Activated CD4-positive, alpha-beta T cell treated with anti-CD3 and anti-CD28 coated beads, Interleukin-2, amount 50 U/mL, for 24 hours (primary cell): ENCODE results near the gene HPF1.
"Not testable (repeated sequence)": the region's sequence is repeated elsewhere in the genome, so short reads cannot be mapped to it uniquely, and the experiment has no call there.

Experiments
- DNase-seq, 2 donors: peaks; one replicate each; pipeline ENCODE4 v3.0.0-alpha.2; 2020; ENCODE audit warnings: low read depth in 1 of 2, low spot score in 1 of 2

Gene HPF1

DNA sequence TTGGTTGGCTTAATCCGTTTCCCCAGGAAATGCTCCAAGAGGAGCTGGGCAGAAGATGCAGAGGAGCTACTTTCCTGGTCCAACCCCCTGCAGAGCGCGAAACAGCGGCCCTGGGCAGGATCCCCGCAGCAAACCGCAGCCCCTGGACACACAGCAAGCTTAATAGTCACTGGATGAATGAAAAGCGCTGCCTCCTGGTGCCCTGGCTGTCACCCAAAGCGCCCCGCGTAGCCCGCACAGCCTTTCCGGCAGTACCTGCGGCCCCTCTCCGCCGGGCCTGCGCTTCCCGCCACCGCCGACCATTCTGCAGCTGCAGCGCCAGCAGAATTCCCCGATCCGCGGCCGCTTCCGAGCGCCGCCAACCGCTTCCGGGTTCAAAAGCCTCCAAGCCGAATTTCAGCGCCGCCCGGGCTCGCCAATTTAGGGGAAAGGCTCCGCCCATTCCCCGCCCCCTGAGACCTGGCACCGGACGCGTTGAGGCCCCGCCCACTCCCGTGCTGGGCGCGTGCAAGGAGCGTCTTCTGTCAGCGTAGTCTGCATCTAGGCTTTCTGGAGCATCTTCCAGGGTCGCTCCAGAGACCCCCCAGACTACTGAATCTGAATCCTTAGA is at the start of gene HPF1:
HPF1 (minus strand) TSS at position 370 of the 610 bp plus-strand sequence; CDS start at position 303, 67 bp downstream.
- peak; percentile 91 to 93 for DNase-seq

DNA sequence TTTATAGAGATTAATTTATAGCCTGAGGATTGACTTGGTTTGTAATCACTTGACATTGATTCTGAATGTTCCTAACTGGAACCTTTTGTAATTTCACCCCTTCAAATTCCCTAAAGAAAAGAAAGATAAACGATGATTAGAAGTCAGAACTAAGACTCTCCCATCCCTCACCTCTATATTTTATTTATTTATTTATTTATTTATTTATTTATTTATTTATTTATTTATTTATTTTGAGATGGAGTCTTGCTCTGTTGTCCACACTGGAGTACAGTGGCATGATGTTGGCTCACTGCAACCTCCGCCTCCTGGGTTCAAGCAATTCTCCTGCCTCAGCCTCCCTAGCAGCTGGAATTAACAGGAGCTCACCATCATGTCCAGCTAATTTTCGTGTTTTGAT is 49.0 kb upstream of the HPF1 start:
- DNase-seq: not testable (repeated sequence)

DNA sequence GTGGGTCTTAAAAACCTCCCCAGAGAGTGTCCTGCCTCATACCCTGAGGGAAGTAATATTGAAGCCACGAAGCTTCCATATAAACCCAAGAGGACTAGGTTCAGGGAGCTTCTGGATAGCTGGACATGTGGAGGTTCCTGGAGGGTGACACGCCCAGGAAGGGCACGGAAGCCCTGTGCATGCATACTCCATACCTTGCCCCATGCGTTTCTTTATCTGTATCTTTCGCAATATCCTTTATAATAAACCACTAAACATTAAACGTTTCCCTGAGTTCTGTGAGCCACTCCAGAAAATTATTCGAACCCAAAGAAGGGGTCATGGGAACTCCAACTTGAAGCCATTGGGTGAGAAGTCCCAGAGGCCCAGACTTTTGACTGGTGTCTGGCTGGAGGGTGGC is 45.7 kb upstream of the HPF1 start:
- no peak for DNase-seq

DNA sequence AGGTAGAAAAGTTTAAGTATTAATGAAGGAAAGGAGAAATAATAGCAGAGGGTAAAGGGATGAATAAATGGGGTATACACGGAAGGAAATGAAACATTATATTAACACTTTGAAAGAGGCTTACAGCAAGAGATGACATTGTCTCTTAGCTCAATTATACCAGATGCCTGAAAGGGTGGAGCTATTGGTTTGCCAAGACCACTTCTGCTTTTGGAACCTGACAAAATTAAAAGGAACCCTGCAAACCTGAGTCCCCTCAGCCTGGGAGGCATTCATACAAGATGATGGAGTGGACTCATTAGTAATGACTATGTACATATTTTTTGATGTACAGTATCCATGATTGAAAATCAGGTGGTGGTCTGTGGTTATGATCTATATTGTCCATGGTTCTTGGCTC is 45.1 kb upstream of the HPF1 start:
- no peak for DNase-seq

DNA sequence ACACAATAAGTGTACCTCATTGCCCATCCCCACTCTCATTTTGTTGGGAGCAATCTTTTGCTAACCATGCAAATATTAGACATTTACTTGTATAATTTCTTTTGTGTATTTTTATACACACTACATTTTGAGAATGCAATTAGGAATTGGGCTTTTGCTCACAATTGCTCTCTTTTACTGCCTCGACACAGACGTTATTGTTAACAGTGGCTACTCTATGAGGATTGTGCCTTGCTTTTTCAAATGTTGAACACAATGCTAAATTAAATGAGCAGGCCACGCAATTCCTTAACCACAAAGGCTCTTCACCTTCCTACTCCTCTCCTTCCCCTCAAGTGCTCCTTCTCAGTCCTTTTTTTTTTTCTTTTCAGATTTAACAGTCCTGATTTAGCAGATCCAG is 42.8 kb upstream of the HPF1 start:
- no peak for DNase-seq

DNA sequence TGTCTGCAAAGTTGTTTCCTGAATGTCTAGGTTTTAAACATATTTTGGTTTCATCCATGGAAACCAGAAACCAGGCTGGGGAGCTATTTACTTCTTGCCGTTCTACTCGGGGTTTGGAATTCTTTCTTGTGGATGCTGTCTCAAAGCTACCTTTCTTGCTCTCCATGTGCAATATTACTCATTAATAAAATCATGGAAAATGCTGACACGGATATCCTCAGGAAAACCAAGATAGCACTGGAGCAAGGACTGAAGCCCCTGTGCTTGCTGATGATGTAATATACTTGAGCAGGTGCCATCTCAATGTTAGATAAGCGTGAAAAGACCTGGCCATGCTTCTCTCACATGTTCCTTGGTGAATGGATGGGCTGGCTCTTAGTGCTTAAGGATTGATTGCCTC is 41.5 kb upstream of the HPF1 start:
- no peak for DNase-seq

DNA sequence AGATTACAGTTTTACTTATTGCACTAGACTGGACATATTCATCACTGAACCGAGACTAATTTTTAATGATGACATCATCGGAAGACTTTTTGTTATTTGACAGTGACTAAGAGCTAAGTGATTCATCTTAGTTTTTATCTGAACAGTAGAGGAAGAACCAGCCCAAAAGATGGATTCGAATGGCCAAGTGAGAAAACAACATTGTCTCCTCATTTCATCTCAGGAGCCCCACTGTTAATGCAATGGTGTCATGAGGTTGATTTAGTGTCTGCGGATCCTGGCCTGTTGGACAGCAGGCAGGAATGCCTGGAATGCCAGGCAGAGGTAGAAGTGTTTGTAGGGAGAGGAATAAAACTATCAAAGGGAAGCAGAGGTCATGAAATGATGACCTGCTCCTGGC is 37.8 kb upstream of the HPF1 start:
- no peak for DNase-seq

DNA sequence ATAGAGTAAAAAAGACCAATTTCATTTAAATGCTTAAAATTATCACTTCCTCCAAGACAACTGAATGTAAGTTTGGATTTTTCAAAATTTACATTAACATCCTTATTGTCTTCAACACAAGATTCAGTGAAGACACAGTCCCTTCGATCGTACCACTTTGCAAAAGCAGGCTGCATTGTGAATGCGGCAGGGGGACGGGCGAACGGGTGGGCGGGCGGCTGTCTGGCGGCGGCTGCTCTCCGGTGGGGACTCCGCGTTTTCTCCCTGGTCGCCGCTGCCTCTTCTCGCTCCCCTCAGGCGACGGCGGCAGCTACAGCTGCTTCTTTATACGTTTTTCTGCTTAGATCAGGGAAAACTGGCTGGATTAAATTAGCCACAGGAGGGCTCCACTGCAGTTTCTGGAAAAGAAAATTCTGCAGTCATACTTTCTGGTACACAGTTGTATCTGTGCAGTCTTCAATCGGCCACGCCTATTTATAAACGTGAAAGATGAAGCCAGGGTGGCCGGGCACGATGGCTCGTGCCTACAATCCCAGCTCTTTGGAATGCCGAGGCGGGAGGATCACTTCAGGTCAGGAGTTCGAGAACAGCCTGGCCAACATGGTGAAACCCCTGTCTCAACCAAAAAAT is 33.9 kb upstream of the HPF1 start:
- DNase-seq: no peak

DNA sequence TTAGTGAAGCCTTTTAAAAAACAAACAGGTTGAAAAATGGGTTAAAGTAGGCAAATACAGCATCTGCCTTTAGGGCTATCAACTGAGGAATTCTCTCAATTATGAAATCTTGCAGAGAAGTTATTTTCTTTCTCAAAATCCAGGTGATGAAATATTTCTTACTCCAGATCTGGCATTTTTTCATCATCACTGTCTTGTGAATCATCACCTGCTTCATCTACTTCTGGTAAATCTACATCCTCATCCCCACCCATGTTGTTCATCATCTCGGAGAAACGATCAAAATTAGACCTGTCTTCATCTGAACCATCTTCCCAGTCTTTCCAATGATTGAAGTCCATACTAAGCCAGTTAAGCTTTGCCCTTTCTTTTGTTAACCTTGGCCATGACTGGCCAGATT is 33.3 kb upstream of the HPF1 start:
- no peak for DNase-seq

DNA sequence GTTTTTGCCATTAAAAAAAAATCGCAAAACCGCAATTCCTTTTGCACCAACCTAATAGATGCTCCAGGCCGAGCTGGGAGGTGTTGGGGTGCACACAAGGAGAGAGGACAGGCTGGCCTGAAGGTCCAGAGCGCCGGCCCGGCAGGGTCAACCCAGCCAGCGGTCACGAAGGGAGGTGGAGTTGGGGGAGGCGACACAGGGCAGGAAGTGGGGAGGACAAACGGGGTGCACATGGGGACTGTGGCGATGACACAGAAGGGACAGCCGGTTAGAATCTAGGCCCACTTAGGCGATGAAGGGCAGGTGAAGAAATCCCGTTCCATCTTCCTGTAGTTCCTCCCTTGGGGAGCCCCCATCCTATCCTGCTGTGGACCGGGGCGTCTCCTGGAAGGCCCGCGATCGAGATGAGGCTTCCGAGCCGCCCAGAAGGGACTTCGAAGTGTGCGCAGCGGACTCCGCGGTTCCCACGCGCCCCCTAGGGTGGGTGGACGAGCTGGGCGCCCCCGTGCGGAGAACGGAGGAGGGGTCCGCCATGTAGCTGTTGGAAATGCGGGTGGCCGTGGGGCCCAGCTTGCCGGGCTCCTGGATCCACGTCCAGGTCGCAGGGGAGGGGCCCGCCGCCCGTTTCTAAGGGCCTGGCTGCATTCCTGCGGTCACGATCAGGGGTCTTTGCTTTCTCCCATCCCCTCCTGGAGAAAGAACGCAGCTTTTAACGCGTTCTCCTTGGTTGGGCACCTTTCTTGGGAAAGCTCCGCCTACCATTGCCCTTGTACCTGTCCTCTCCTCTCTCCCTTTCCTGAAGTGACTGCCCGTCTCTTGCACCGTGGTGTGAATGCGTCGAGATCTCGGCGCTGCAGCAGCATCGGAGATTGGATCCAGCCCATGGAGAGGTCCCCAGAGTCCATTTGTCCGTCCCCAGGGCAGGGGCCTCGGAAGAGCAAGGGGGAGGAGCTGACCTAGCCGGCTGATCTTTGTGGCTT is 17.0 kb upstream of the HPF1 start:
- DNase-seq: no peak

DNA sequence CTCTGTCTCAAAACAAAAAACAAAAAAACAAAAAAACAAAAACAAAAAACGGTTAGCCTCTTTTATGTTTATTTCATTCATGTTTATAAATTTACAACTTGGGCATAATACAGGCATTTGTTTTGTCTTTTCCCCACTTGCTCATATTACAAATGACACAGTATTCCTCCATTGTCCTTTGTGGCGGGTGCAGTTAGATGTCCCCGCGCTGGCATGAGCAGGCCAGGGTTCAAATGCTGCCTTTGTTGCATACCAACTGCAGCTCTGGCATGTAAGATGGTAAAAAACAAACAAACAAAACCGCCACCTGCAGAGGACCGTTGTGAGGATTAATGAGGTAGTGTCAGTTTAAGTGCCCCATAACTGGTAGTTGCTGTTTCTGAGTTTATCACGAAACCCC is 16.1 kb upstream of the HPF1 start:
- DNase-seq: no peak

DNA sequence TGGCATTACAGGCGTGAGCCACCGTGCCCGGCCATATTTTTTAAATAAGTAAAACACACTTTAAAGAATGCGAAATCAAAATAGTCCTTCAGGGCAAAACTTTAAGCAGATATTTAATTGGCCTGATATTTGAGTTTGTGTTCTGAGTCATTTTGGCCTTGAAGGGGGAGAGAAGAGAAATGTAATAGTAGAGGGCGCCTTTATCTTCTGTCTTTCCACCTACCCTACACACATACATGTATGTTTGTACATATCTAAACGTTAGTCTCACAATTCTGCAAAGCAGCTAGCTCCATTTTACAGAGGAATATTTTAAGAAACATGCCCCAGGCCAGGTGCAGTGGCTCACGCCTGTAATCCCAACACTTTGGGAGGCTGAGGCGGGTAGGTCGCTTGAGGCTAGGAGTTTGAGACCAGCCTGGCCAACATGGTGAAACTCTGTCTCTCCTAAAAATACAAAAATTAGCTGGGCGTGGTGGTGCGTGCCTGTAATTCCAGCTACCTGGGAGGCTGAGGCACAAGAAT is 13.9 kb upstream of the HPF1 start:
- not testable (repeated sequence) for DNase-seq

DNA sequence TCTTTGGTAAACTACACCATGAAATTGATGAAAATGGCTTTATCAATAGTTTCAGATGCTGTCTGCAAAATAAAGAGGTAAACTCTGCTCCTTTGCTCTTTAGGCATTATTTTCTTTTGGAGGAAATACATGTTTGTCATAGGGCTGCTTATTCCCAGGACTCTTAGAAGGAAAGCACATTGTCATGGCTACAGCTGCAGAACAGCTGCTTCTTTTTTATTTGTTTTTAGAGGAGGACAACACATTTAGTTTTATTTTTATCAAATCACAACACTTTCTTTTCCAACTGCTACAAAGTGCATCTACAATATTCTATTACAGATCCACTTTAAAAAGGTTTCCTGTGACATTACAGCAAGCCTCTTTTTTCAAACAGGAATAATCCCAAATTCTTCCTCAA is 12.7 kb upstream of the HPF1 start:
- DNase-seq: no peak

DNA sequence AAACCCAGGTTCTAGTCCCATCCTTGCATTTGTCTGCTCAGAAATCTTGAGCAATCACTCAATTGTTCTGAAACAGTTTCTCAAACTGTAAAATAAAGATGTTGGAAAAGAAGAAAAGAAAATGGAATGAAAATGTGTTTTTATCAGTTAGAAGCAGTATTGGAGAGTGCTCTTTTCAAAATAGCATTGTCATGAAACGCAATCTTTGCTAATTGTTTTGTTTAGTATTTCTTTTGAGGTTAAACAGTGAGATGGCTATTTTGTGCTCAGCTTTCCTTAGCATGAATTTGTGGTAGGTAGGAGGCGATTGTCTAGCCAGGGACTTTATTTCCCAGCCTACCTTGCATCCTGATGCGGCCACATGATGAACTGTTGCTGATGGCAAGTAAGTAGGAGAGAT is 10.6 kb upstream of the HPF1 start:
- no peak for DNase-seq

DNA sequence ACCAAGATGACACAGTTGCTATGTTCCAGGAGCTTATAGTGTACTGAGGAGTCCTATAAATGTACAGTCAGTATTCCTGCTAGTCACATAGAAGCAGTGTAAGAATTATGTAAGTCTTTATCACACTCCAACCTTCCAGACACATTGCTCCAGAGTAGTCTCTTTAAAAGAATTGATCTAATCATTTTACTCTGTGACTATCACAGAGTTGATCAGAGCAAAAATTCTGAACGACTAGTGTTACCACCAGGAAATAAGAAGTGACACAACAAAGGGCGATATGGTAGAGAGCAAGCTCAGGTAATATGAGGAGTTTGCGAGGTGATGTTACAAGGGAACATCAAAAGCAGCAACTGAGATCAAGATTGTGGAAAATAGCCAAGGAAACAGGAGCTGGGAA is 9.0 kb upstream of the HPF1 start:
- no peak for DNase-seq

DNA sequence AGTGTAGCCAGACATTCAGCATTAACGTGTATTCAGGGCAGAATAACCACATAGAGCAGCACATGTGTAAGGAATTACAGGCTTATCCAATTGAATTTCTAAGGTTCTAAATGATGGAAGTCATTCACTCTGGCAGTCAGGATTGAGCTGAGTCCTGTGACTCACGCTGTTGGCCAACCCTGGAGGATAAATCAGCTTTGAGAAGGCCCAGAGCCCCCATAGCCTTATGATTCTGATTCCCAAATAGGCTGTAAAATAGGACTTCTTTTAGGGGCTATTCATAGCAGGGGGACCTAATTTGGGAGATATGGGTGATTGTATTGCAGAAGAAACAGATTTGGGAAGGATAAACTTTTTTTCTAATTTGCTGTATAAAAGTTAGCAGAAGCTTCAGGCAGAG is 8.1 kb upstream of the HPF1 start:
- DNase-seq: no peak

DNA sequence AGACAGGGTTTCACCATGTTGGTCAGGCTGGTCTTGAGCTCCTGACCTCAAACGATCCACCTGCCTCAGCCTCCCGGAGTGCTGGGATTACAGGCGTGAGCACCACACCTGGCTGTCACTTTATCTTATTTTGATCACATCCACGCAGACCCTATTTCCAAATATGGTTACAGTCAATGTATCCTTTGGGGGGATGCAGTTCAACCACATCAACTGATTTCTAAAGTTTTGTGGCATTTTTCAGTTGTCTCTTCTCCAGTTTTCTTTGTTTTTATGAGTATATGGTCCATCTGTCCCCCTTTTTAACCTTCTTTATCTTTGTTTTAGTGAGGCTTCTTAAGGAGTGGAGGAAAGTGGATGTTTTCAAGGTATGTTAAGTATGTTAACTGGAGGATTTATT is 4.1 kb upstream of the HPF1 start:
- DNase-seq: no peak

DNA sequence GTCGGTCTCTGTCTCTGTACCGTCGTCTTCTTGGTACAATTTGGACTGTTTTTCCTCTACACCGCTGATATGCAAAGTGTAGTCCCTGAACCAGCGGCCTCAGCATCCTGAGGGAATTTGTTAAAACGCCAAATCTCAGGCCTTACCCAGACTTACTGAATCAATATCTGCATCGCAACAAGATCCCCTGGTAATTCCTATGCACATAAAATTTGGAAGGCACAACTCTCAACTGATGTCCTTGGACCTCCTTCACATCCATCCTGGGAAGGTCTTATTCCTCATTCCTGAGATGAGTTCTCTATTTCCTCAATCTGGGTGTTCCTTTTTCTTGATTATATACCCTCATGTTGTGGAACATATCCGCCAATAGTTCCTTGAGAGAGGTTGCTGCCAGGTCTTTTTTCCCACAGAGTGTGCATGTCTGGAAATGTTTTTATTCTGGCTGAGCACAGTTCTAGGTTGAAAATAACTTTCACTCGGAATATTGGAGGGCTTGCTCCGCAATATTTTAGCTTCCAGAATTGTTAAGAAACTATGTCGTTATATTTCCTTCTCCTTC is 738 bp upstream of the HPF1 start:
- DNase-seq: no peak

DNA sequence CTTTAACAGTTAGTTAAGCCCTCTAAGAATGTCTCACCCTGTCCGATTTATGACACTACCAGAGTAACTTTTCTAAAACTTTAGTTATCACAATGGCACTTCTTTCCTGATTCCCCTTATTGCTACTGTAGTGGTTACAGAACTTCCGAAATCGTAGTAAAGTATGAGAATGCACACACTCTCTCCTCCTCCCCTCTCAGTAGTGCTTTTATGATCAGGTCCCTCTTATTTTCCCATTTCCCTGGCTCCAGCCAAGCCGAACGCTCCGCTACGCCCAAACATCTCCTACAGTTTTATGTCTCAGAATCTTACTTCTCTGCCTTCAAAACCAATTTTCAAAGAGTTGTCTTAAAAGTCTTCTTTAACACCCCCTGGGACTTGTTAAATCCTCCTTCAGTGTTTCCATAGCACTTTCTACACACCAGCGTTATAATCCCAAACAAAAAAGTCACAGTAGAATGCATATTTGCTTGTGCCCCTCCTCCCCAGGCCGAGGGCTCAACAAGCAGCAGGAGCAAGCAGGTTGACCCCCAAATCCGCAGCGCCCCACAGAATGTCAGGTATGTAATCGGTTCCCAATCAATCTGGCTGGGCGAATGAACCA is 671 bp downstream of the HPF1 start:
- DNase-seq: no peak

DNA sequence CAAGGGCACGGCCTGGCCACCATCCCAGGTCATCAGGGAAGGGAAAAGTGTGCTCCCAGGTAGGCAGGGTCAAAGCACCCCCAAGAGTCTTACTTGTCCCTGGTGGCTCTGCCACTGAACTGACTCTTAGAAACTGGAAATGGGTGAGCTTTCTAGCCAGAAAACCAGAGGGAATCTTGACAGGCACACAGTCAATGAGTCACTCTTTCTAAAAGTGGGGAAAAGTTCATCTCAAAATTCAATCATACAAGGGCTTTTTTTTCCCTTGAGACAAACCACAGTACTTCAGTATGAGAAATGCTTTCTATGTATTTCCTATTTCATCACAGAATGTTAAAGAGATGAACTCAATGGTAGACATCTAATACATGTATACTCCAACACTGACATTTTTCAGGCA is 12.5 kb downstream of the HPF1 start:
- DNase-seq: no peak

DNA sequence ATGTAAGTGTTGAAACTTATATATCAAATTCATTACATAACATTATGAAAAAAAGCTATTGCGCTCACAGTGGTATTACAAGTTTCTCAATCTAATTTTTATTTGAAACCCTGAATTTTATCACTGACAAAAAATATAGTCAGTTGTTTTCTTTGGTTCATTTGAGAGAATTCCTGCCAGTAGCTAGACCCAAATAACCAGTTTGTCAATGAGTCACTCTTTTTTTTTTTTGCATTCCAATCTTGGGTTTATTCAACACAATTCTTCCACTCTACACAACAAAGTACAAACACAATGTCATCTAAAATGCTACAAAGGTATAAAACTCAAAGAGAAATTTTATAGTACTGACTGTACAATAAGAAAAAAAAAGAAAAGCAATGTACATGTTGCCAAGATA is 13.1 kb downstream of the HPF1 start:
- no peak for DNase-seq
